Lower leg skin (tissue), 4 donors: Measurements from ENCODE around the gene RYR2. TPM values are rescaled to one million over a fixed set of nuclear protein-coding genes. Genes with fewer than 3 reads are reported as not detected.

Experiments used
- DNase-seq, 2 donors: peaks; one replicate each; pipeline ENCODE4 v3.0.0-alpha.2; 2019; ENCODE audit warnings: low spot score in 2 of 2
- H3K4me3 ChIP-seq: fragments of 200-600 bp; sonication (generic); 2 replicates; pipeline ENCODE4 v1.5.1; 2017; ENCODE audit warnings: mild to moderate bottlenecking, low read depth; ENCODE audit not compliant: poor library complexity, severe bottlenecking
- POLR2A ChIP-seq, 2 donors: fragments of 450-650 bp; IDR thresholded peaks; one replicate each; pipeline ENCODE4 v1.6.1; 2016 to 2017; ENCODE audit warnings: antibody characterized with exemption in 2 of 2, mild to moderate bottlenecking in 1 of 2, moderate library complexity in 1 of 2
- WGBS, 2 donors: methylation state at CpG; one replicate each; pipeline ENCODE4 v1.1.5; 2018; 5-methylcytosine and 5-hydroxymethylcytosine counted together
- intact Hi-C: fragments of 100-400 bp; cut with DNase I; formaldehyde crosslinking; loops from one replicate; pipeline ENCODE4 v1.15.0; 2023; ENCODE audit warnings: low total_unique reads
- total RNA-seq, 4 donors: library from RNA; depleted of rRNA; stranded (reverse); fragments of >200 nt; gene quantifications; one replicate each; pipeline ENCODE4 v1.1.0, GENCODE V29; 2016
- TF ChIP-seq, protein P1 (sequence below), 3 donors: fragments of 450-650 bp; IDR thresholded peaks; one replicate each; pipeline ENCODE4 v1.5.1; 2016; ENCODE audit warnings: antibody characterized with exemption in 3 of 3, mild to moderate bottlenecking in 3 of 3, moderate library complexity in 2 of 3

Gene RYR2
- total RNA-seq, 4 donors from 2014 or later = 0.19 to 0.97 (median 0.66) TPM

DNA sequence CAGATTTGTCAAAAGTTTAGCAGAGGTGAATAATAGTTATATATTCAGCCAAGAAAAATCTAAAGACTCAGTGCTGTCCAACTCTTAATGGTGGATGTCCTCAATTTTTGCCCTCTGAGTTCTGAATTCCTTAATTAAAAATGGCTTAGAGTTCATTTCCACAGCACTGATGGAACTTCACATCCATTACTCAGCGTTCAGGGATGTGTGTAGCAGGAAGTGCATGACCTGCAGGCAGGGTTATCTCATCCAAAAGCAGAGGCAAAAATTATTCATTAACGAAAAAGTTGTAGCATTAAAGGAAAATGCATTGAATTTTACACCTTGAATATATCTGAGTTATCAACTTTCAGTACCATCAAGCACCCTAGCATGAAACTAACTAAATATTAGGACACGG, 752.1 kb downstream of the RYR2 start:
- intact Hi-C loops = no loop called here
- no peak for DNase-seq
- no peak overlapping the region for H3K4me3 ChIP-seq
- 58 to 65% methylated on average over 3 of the region's 3 CpGs for WGBS, 2 donors
- TF ChIP-seq POLR2A (IDR thresholded peaks at IDR 0.05) = no peak
- TF ChIP-seq, protein P1, sequence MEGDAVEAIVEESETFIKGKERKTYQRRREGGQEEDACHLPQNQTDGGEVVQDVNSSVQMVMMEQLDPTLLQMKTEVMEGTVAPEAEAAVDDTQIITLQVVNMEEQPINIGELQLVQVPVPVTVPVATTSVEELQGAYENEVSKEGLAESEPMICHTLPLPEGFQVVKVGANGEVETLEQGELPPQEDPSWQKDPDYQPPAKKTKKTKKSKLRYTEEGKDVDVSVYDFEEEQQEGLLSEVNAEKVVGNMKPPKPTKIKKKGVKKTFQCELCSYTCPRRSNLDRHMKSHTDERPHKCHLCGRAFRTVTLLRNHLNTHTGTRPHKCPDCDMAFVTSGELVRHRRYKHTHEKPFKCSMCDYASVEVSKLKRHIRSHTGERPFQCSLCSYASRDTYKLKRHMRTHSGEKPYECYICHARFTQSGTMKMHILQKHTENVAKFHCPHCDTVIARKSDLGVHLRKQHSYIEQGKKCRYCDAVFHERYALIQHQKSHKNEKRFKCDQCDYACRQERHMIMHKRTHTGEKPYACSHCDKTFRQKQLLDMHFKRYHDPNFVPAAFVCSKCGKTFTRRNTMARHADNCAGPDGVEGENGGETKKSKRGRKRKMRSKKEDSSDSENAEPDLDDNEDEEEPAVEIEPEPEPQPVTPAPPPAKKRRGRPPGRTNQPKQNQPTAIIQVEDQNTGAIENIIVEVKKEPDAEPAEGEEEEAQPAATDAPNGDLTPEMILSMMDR (IDR thresholded peaks at IDR 0.05) = no peak

DNA sequence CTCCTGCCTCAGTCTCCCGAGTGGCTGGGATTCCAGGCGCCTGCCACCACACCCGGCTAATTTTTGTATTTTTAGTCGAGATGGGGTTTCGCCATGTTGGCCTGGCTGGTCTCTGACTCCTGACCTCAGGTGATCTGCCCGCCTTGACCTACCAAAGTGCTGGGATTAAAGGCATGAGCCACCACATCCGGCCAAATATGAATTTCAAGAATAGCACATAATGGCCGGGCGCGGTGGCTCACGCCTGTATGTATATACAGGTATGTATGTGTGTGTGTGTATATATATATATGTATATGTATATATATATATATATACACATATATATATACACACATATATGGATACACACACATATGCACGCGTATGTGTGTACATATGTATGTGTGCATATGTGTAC, 753.6 kb downstream of the RYR2 start:
- no peak for DNase-seq
- TF ChIP-seq POLR2A (IDR thresholded peaks at IDR 0.05) = no peak
- TF ChIP-seq, protein P1 (IDR thresholded peaks at IDR 0.05) = no peak
- no peak overlapping the region for H3K4me3 ChIP-seq
- WGBS, 2 donors = 82 to 91% methylated on average over 13 of the region's 13 CpGs
- intact Hi-C loops = no loop called here

DNA sequence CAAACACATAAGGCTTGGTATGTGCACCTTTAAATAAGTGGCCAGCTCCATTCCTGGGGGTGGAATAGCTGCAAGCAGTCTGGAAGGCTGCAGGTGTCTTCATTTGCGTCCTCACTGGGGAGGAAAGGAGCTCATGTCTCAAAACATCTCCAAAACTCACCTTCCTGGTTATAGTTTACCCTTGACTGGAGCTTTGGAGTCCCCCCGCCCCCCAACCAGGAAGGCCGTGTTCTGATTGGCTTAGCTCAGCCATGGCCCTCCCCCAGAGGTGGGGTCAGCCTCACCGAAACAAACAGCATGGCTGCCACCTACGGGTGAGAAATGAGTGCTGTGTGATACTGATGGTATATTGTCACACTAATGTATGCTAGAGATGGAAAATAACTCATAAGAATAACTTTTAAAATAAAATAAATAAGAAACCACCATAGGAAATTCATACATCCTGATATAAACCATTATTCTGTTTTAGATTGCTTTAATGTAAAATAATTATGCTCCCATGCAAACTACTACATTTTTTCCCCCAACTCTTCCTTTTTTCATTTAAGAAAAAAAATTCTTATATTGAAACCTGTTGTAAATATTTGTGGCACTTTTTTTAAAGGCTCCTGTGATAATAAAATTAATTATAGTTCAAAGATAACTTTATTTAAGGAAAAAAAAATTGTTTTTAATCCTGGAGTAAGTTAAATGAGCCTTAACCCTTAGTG, 757.9 kb downstream of the RYR2 start:
- DNase-seq = no peak
- intact Hi-C loops = no loop called here
- 70 to 73% methylated on average over 5 of the region's 5 CpGs for WGBS, 2 donors
- H3K4me3 ChIP-seq = no peak overlapping the region
- TF ChIP-seq, protein P1 (IDR thresholded peaks at IDR 0.05) = no peak
- no peak for TF ChIP-seq POLR2A (IDR thresholded peaks at IDR 0.05)

DNA sequence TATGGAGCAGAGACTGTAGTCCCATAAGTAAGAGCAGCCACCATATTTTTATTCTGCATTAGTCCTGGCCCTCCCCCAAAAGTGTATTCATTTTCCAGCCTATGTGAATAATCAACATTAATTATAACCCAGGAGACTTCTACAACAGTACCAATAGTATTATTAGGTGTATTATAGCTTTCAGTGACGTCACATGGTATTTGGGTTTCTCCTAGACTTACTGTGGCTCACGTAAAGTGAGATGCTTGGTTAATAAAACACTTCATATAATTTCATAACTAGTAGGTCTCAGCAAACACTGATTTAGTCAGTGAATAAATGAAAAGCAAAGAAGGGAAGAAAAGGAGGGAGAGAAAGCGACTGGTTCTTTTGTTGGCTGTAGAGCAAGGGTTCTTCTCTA, 762.5 kb downstream of the RYR2 start:
- TF ChIP-seq POLR2A (IDR thresholded peaks at IDR 0.05) = no peak
- TF ChIP-seq, protein P1 (IDR thresholded peaks at IDR 0.05) = no peak
- intact Hi-C loops = no loop called here
- no peak overlapping the region for H3K4me3 ChIP-seq
- WGBS, 2 donors = 83 to 86% methylated on average over 3 of the region's 3 CpGs
- DNase-seq = no peak

DNA sequence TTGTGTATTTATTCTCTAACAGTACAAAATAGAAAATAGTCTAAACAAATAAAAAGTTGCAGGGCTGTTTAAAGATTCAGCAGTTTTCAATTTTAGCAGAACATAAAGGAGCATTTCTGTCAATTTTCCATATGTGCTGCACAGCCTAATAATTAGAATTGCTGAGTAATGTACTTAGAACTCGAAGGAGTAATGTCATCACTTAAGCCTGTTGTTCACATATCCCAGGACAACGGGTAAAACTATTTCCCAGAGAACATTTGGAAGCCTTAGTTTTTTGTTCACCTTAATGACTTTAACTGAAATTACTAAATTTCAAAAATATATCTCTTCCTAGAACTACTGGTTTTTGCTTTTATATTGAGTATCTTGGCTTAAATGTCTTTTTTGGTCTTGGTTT, 767.1 kb downstream of the RYR2 start:
- intact Hi-C loops = no loop called here
- WGBS, 2 donors = 49 to 52% methylated on average over 2 of the region's 2 CpGs
- no peak for DNase-seq
- no peak for TF ChIP-seq POLR2A (IDR thresholded peaks at IDR 0.05)
- TF ChIP-seq, protein P1 (IDR thresholded peaks at IDR 0.05) = no peak
- no peak overlapping the region for H3K4me3 ChIP-seq

DNA sequence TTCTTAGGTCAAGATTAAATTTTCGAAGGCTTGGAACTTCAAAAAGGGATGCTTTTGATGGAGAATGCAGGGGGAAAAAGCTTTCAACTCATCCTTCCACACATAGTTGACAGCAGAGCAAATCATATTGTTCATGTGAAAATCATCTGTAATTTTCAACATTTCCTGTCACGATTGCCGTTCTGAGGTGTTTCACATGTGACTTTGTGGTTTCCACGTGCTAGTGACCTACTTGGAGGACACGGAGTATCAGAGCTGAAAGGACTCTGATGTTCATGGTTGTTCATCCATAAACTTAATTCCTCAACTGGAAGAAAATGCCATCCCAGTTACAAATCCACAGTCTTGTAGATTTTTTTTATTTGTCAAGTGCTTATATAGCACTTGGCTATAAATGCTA, 769.6 kb downstream of the RYR2 start:
- 64 to 66% methylated on average over 5 of the region's 5 CpGs for WGBS, 2 donors
- DNase-seq = no peak
- intact Hi-C loops = no loop called here
- H3K4me3 ChIP-seq = no peak overlapping the region
- TF ChIP-seq, protein P1 (IDR thresholded peaks at IDR 0.05) = no peak
- no peak for TF ChIP-seq POLR2A (IDR thresholded peaks at IDR 0.05)
